GM18526 (cell line): ENCODE measurements around the gene ZMYND8.

Experiments used
- POLR2A ChIP-seq: IDR thresholded peaks from 3 replicates; pipeline ENCODE4 v1.6.1; 2011; ENCODE audit not compliant: insufficient read length; ENCODE audit errors: extremely low read depth

ZMYND8 gene

GRCh38 chr20:47370850-47371782 is 14.6 kb upstream of the ZMYND8 start:
- no peak for TF ChIP-seq POLR2A

- no peak for TF ChIP-seq POLR2A
Measured at GRCh38 chr20:47370214-47370613, 13.7 kb upstream of the ZMYND8 start.

GRCh38 chr20:47368301-47368700 is 11.8 kb upstream of the ZMYND8 start:
- no peak for TF ChIP-seq POLR2A

- no peak for TF ChIP-seq POLR2A
Measured at GRCh38 chr20:47365023-47365764, 8.7 kb upstream of the ZMYND8 start.

- TF ChIP-seq POLR2A = no peak
Measured at GRCh38 chr20:47362361-47363219, 6.1 kb upstream of the ZMYND8 start.

GRCh38 chr20:47361057-47361915 is 4.8 kb upstream of the ZMYND8 start:
- no peak for TF ChIP-seq POLR2A

- TF ChIP-seq POLR2A = peak; percentile 42
Measured at GRCh38 chr20:47360297-47361056, 4.0 kb upstream of the ZMYND8 start.

- TF ChIP-seq POLR2A = no peak
Measured at GRCh38 chr20:47359530-47360296, 3.2 kb upstream of the ZMYND8 start.

GRCh38 chr20:47358672-47359529 is 2.4 kb upstream of the ZMYND8 start:
- no peak for TF ChIP-seq POLR2A

- no peak for TF ChIP-seq POLR2A
Measured at GRCh38 chr20:47358039-47358671, 1.7 kb upstream of the ZMYND8 start.

- TF ChIP-seq POLR2A = peak; percentile 68
Measured at GRCh38 chr20:47357296-47358038, 968 bp upstream of the ZMYND8 start.

- no peak for TF ChIP-seq POLR2A
Measured at GRCh38 chr20:47356220-47356525, 326 bp downstream of the ZMYND8 start.
